ENCODE data around the gene SYNM. TPM values are rescaled to one million over a fixed set of nuclear protein-coding genes. Genes with fewer than 3 reads are reported as not detected.

Gene SYNM
- total RNA-seq, 1 experiment from 2014 or later: 2.6 TPM

GRCh38 chr15:99106417-99107220 lies 1.7 kb downstream of the SYNM start:
- intact Hi-C loops (cut with micrococcal nuclease; ENCODE audit: unreplicated experiment): loop anchor here (10.0 kb wide), 1 partner anchor 628 kb away; the partner anchor contains the start of gene LYSMD4
- H3K27ac ChIP-seq (ENCODE audit: low read depth, low read length, poor library complexity, severe bottlenecking): no peak overlapping the region
- H3K27me3 ChIP-seq (replicated peaks; ENCODE audit: insufficient read depth, low read depth, low read length, poor library complexity): peaks cover 21% of the 10 kb centered on the region
- H3K9me3 ChIP-seq (ENCODE audit: low read depth, low read length, poor library complexity, severe bottlenecking): no peaks in the 10 kb centered on the region
- ChIA-PET CTCF (no interaction called here), POLR2A (ENCODE audit: low non-redundant PET) (no interaction called here)
- H3K4me3 ChIP-seq (ENCODE audit: low read depth, low read length, poor library complexity, severe bottlenecking): peak overlapping the region; percentile 54
- BruUV-seq (replicated peaks): no TSS peak
- DNase-seq (ENCODE audit: low spot score): no peak
- peaks cover 7% of the 10 kb centered on the region for H3K4me1 ChIP-seq (ENCODE audit: insufficient read depth, low read length, poor library complexity, severe bottlenecking)
- TF ChIP-seq CTCF (conservative IDR thresholded peaks at IDR 0.05; ENCODE audit: low read depth, low read length): no peak
- no peak for TF ChIP-seq EZH2 (IDR thresholded peaks at IDR 0.05; ENCODE audit: borderline replicate concordance, low read depth, low read length, poor library complexity, severe bottlenecking)
- no peaks in the 10 kb centered on the region for H3K36me3 ChIP-seq (ENCODE audit: insufficient read depth, low read length, poor library complexity, severe bottlenecking)

- DNase-seq (ENCODE audit: low spot score): no peak
- peaks cover 7% of the 10 kb centered on the region for H3K4me1 ChIP-seq (ENCODE audit: insufficient read depth, low read length, poor library complexity, severe bottlenecking)
- ChIA-PET CTCF (no interaction called here), POLR2A (ENCODE audit: low non-redundant PET) (no interaction called here)
- H3K4me3 ChIP-seq (ENCODE audit: low read depth, low read length, poor library complexity, severe bottlenecking): no peak overlapping the region
- intact Hi-C loops (cut with micrococcal nuclease; ENCODE audit: unreplicated experiment): loop anchor here (10.0 kb wide), 1 partner anchor 626 kb away; the partner anchor contains the start of gene LYSMD4
- BruUV-seq (replicated peaks): no TSS peak
- no peak overlapping the region for H3K27ac ChIP-seq (ENCODE audit: low read depth, low read length, poor library complexity, severe bottlenecking)
- TF ChIP-seq EZH2 (IDR thresholded peaks at IDR 0.05; ENCODE audit: borderline replicate concordance, low read depth, low read length, poor library complexity, severe bottlenecking) (no peak), CTCF (conservative IDR thresholded peaks at IDR 0.05; ENCODE audit: low read depth, low read length) (no peak)
- H3K36me3 ChIP-seq (ENCODE audit: insufficient read depth, low read length, poor library complexity, severe bottlenecking): no peaks in the 10 kb centered on the region
- no peaks in the 10 kb centered on the region for H3K9me3 ChIP-seq (ENCODE audit: low read depth, low read length, poor library complexity, severe bottlenecking)
- H3K27me3 ChIP-seq (replicated peaks; ENCODE audit: insufficient read depth, low read depth, low read length, poor library complexity): peaks cover 15% of the 10 kb centered on the region
Measured at GRCh38 chr15:99108993-99109392, 4.1 kb downstream of the SYNM start.

- TF ChIP-seq EZH2 (IDR thresholded peaks at IDR 0.05; ENCODE audit: borderline replicate concordance, low read depth, low read length, poor library complexity, severe bottlenecking) (no peak), CTCF (conservative IDR thresholded peaks at IDR 0.05; ENCODE audit: low read depth, low read length) (no peak)
- no peaks in the 10 kb centered on the region for H3K9me3 ChIP-seq (ENCODE audit: low read depth, low read length, poor library complexity, severe bottlenecking)
- intact Hi-C loops (cut with micrococcal nuclease; ENCODE audit: unreplicated experiment): loop anchor here (10.0 kb wide), 1 partner anchor 625 kb away; the partner anchor contains the start of gene LYSMD4
- no peak overlapping the region for H3K27ac ChIP-seq (ENCODE audit: low read depth, low read length, poor library complexity, severe bottlenecking)
- CTCF ChIA-PET: no interaction called here
- no peak for DNase-seq (ENCODE audit: low spot score)
- peaks cover 15% of the 10 kb centered on the region for H3K27me3 ChIP-seq (replicated peaks; ENCODE audit: insufficient read depth, low read depth, low read length, poor library complexity)
- H3K36me3 ChIP-seq (ENCODE audit: insufficient read depth, low read length, poor library complexity, severe bottlenecking): no peaks in the 10 kb centered on the region
- no peak overlapping the region for H3K4me3 ChIP-seq (ENCODE audit: low read depth, low read length, poor library complexity, severe bottlenecking)
- BruUV-seq (replicated peaks): no TSS peak
- POLR2A ChIA-PET (ENCODE audit: low non-redundant PET): interaction anchor here (0.6 kb wide), 1 partner anchor 13 kb away, joined by 3 read pairs; no protein-coding TSS in a partner anchor
- peaks cover 7% of the 10 kb centered on the region for H3K4me1 ChIP-seq (ENCODE audit: insufficient read depth, low read length, poor library complexity, severe bottlenecking)
Measured at GRCh38 chr15:99109555-99110021, 4.7 kb downstream of the SYNM start.

Measured in A673 (cell line).